Testis (tissue), 3 donors: Measurements from ENCODE around the gene THADA. TPM values are rescaled to one million over a fixed set of nuclear protein-coding genes. Genes with fewer than 3 reads are reported as not detected.

ENCODE experiments used
- DNase-seq: peaks from one replicate; pipeline ENCODE4 v3.0.0-alpha.2; 2019
- H3K27ac ChIP-seq, 2 donors: fragments of 200-600 bp; sonication (generic); one replicate each; pipeline ENCODE4 v1.5.1; 2019
- H3K27me3 ChIP-seq: fragments of 200-600 bp; sonication (generic); one replicate; pipeline ENCODE4 v1.5.1; 2019
- H3K36me3 ChIP-seq: fragments of 200-600 bp; sonication (generic); one replicate; pipeline ENCODE4 v1.5.1; 2017; ENCODE audit warnings: low read depth; ENCODE audit errors: missing control alignments
- H3K4me1 ChIP-seq: fragments of 200-600 bp; sonication (generic); one replicate; pipeline ENCODE4 v1.5.1; 2019
- H3K4me3 ChIP-seq, 2 donors: fragments of 200-600 bp; sonication (generic); one replicate each; pipeline ENCODE4 v1.5.1; 2017 to 2019
- H3K9me3 ChIP-seq: fragments of 200-600 bp; sonication (generic); one replicate; pipeline ENCODE4 v1.5.1; 2017
- CTCF ChIP-seq, 3 experiments: fragments of 450-650 bp in 2 of 3; fragments of 200-600 bp in 1 of 3; sonication (generic) in 1 of 3; IDR thresholded peaks; one replicate each; pipeline ENCODE4 v1.5.1; 2016 to 2019; ENCODE audit warnings: antibody characterized with exemption in 3 of 3, mild to moderate bottlenecking in 2 of 3, moderate library complexity in 1 of 3
- POLR2A ChIP-seq: fragments of 450-650 bp; IDR thresholded peaks from one replicate; pipeline ENCODE4 v1.6.1; 2017; ENCODE audit warnings: antibody characterized with exemption, mild to moderate bottlenecking, moderate library complexity
- WGBS, 2 donors: methylation state at CpG; one replicate each; pipeline ENCODE4 v1.1.5; 2018; 5-methylcytosine and 5-hydroxymethylcytosine counted together
- intact Hi-C: fragments of 100-400 bp; cut with DNase I; formaldehyde crosslinking; loops from one replicate; pipeline ENCODE4 v1.15.1; 2023; ENCODE audit warnings: low total_unique reads
- polyA plus RNA-seq: library from polyadenylated mRNA; stranded (reverse); fragments of 350-450 nt; fragmentation: Illumina TruSeq; extraction: RNeasy Lipid Tissue Mini Kit (QIAGEN cat#74804); gene quantifications from one replicate; pipeline ENCODE4 v1.2.3, GENCODE V29; 2014; ENCODE audit warnings: low read depth, low replicate concordance; ENCODE audit not compliant: insufficient read depth
- total RNA-seq, 2 donors: library from RNA; depleted of rRNA; stranded (reverse); fragments of >200 nt; gene quantifications; one replicate each; pipeline ENCODE4 v1.2.3, GENCODE V29; 2016

THADA gene
- total and polyA plus RNA-seq, 3 donors from 2014 or later, result 29.5 to 43.9 (median 39.5) TPM

- Histone ChIP-seq H3K4me1 (no peaks in the 10 kb centered on the region), H3K27ac (no peak overlapping the region), H3K36me3 (no peaks in the 10 kb centered on the region), H3K9me3 (no peaks in the 10 kb centered on the region), H3K27me3 (no peaks in the 10 kb centered on the region), H3K4me3 (no peak overlapping the region)
- TF ChIP-seq CTCF (IDR thresholded peaks at IDR 0.05) (no peak), POLR2A (no peak)
- no peak for DNase-seq
- intact Hi-C loops, result no loop called here
- WGBS, 2 donors, result 87 to 93% methylated on average over 3 of the region's 3 CpGs
Observed at GRCh38 chr2:43569921-43570320, 25.9 kb downstream of the THADA start.

- no peaks in the 10 kb centered on the region for H3K4me1 ChIP-seq
- WGBS, 2 donors, result 91 to 95% methylated on average over 1 of the region's 1 CpG
Observed at GRCh38 chr2:43568228-43568627, 27.6 kb downstream of the THADA start.

GRCh38 chr2:43566461-43566729 lies 29.4 kb downstream of the THADA start:
- H3K36me3 ChIP-seq, result no peaks in the 10 kb centered on the region
- no peaks in the 10 kb centered on the region for H3K4me1 ChIP-seq
- no peak overlapping the region for H3K4me3 ChIP-seq

More at GRCh38 chr2:43568228-43568627, 27.6 kb downstream of the THADA start:
- H3K4me3 ChIP-seq, result no peak overlapping the region
- H3K27me3 ChIP-seq, result no peaks in the 10 kb centered on the region
- no peak overlapping the region for H3K27ac ChIP-seq
- intact Hi-C loops, result no loop called here
- no peaks in the 10 kb centered on the region for H3K9me3 ChIP-seq
- DNase-seq, result no peak
- TF ChIP-seq CTCF (IDR thresholded peaks at IDR 0.05), result no peak
- TF ChIP-seq POLR2A, result no peak
- no peaks in the 10 kb centered on the region for H3K36me3 ChIP-seq

GRCh38 chr2:43563679-43564078 lies 32.2 kb downstream of the THADA start:
- intact Hi-C loops, result no loop called here
- H3K4me3 ChIP-seq, result no peak overlapping the region
- no peaks in the 10 kb centered on the region for H3K36me3 ChIP-seq
- TF ChIP-seq CTCF (IDR thresholded peaks at IDR 0.05), result no peak
- 93 to 96% methylated on average over 2 of the region's 2 CpGs for WGBS, 2 donors
- no peak for DNase-seq
- no peaks in the 10 kb centered on the region for H3K9me3 ChIP-seq
- H3K4me1 ChIP-seq, result no peaks in the 10 kb centered on the region
- H3K27ac ChIP-seq, result no peak overlapping the region
- no peaks in the 10 kb centered on the region for H3K27me3 ChIP-seq

More at GRCh38 chr2:43566461-43566729, 29.4 kb downstream of the THADA start:
- no peak for DNase-seq
- TF ChIP-seq CTCF (IDR thresholded peaks at IDR 0.05) (no peak), POLR2A (no peak)
- Histone ChIP-seq H3K27me3 (no peaks in the 10 kb centered on the region), H3K27ac (no peak overlapping the region), H3K9me3 (no peaks in the 10 kb centered on the region)
- intact Hi-C loops, result no loop called here

- DNase-seq, result no peak
- intact Hi-C loops, result no loop called here
- TF ChIP-seq POLR2A (no peak), CTCF (IDR thresholded peaks at IDR 0.05) (no peak)
- Histone ChIP-seq H3K27ac (no peak overlapping the region), H3K4me3 (no peak overlapping the region), H3K9me3 (no peaks in the 10 kb centered on the region), H3K4me1 (no peaks in the 10 kb centered on the region), H3K36me3 (no peaks in the 10 kb centered on the region), H3K27me3 (no peaks in the 10 kb centered on the region)
- WGBS, 2 donors, result 81% methylated on average over 2 of the region's 2 CpGs
Observed at GRCh38 chr2:43560231-43560547, 35.6 kb downstream of the THADA start.
